SH-SY5Y (cell line): Measurements from ENCODE around the gene PCDH10.

ENCODE experiments used
- GATA2 ChIP-seq: IDR thresholded peaks from 2 replicates; pipeline ENCODE4 v1.6.1; 2011; ENCODE audit warnings: mild to moderate bottlenecking, low read depth, low read length
- GATA3 ChIP-seq: IDR thresholded peaks from 2 replicates; pipeline ENCODE4 v1.6.1; 2011; ENCODE audit warnings: low read depth, mild to moderate bottlenecking, low read length, moderate library complexity

DNA sequence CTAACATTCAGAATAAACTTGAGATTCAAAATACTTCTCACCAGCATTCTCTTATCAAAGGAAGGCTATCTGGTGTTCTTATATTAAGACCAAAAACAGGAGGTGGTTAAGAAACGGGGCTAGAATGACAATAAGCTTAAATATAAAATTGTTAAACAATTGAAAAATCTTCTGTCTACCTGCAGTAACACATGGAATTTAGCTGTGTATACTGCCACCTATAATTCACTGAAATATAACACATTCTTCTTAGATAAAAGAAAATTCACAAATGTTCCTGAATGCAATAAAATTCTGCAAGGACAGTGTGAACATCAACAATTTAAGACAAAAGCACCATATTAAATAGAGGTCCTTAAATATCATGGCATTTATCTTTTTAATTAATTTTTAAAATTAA is 11.5 kb upstream of the PCDH10 start:
- TF ChIP-seq GATA3 (no peak), GATA2 (no peak)
